CD4-positive, alpha-beta T cell treated with Interleukin-1 beta for 1 hour (primary cell): Measurements from ENCODE around the gene ATP6AP1.
A peak's percentile ranks its signal among the peaks of the same experiment; 100 is the strongest.

ENCODE experiments used
- DNase-seq, 2 donors: peaks; one replicate each; pipeline ENCODE4 v3.0.0-alpha.2; 2020 to 2022

ATP6AP1 gene

DNA sequence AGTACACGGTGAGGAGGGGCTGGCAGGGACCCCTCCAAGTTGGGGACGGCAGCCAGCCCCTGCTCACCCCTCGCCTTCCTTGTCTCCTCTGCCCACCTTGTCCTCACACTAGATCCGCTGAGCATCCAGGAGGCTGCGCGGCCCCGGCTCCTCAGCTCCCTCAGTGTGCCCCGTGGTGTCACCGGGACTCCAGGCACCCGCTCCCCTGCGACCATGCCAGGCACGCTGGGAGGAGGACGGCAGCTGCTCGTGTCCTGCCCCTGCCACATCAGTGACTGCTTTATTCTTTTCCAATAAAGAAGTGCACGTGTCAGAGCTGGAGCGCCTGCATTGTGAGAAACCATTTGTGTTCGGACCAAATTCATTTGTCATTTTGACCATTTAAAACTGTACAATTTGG lies 21.8 kb downstream of the ATP6AP1 start:
- no peak for DNase-seq

- no peak for DNase-seq
Observed at GRCh38 chrX:154452823-154453222, 24.3 kb downstream of the ATP6AP1 start.

DNA sequence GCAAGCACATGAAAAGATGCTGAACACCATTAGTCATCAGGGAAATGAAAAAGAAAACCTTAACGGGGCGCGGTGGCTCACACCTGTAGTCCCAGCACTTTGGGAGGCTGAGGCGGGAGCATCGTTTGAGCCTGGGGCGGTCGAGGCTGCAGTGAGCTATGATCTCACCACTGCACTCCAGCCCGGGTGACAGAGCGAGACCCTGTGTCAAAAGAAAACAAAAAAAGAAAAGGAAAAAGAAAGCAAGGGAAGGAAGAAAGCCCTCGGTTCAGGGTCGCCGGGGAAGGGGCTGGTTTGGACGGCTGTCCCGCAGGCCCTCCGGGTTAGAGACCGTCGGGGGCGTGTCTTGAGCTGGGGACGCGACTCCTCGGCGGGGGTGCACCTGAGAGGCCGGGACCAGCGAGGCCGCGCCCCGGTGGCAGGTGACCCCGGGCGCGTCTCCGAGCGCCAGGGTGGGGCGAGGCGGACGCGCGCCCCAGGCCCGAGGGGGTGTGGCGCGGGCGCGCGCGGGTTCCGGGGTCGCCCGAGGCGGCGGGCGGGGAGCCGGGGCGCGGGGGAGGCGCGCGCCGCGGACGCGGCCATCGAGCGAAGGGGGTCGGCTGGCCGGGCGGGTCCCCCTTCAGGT lies 29.1 kb downstream of the ATP6AP1 start:
- DNase-seq = peak; percentile 73 to 75

GRCh38 chrX:154458116-154458953 lies 29.9 kb downstream of the ATP6AP1 start, which contains the start of gene PLXNA3:
TSS of gene PLXNA3 (plus strand) at chrX:154458281. CDS start at chrX:154460184, 1,903 bp downstream.
- peak; percentile 59 to 77 for DNase-seq

DNA sequence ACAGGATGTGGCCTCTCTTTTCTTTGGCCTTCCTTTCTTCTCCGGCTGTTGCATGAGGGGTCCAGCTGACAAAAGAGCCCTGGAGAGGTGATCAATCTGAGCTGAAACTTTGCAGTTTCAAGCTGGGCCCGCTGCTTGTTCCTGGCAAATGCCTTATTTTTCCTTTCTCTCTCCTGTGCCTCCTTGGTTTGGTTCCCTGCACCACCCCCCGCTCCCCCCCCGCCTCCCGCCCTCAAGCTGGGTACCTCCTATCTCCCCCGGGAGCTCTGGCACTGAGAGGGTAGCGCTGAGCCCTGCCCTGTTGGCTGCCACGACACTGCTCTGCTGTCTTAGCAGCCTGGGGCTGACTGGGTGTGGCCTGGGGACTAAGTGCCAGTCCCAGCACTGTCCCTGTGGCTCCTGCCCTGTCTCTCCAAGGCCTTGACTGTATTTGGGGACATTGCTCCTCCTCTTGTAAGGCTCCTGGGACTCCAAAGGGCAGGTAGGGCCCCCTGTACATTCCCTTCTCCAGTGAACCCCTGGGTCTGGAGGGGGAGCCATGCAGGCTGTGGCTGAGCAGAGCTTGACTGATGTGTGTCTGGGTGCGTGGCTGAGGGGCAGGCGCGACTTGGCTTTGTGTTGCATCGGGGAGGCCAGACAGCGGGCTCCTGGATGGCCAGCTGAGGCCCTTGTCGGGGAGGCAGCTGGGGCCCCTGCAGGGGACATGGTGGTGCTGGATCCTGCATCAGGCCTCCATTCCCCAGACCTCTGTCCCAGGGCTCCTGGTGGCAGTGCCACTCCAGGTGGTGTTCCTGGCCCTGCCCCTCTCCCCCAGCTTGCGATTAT lies 30.7 kb downstream of the ATP6AP1 start:
- no peak for DNase-seq

- DNase-seq = no peak
Observed at GRCh38 chrX:154459832-154460231, 31.4 kb downstream of the ATP6AP1 start.

GRCh38 chrX:154460326-154460725 lies 31.8 kb downstream of the ATP6AP1 start:
- DNase-seq = no peak

DNA sequence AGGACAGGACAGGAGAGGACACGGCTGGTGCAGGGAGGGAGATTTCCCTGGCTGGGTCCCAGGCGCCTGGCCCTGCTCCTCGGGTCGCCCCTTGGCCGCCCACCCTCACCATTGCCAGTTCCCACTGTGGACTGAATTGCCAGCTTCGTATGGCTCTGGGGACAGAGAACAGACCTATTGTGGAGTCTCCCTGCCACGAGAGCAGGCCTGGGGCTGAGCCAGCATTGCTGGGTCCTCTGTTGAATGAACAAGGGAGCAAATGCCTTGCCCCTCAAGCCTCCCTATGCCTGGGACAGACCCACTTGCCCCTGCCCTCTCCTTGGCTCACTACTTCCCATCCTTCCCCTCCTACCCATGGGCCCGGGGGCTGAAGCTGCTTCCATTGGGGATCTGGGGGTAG lies 33.9 kb downstream of the ATP6AP1 start:
- no peak for DNase-seq

GRCh38 chrX:154463611-154464220 lies 35.2 kb downstream of the ATP6AP1 start:
- DNase-seq = no peak

GRCh38 chrX:154464806-154465365 lies 36.4 kb downstream of the ATP6AP1 start:
- DNase-seq = no peak

DNA sequence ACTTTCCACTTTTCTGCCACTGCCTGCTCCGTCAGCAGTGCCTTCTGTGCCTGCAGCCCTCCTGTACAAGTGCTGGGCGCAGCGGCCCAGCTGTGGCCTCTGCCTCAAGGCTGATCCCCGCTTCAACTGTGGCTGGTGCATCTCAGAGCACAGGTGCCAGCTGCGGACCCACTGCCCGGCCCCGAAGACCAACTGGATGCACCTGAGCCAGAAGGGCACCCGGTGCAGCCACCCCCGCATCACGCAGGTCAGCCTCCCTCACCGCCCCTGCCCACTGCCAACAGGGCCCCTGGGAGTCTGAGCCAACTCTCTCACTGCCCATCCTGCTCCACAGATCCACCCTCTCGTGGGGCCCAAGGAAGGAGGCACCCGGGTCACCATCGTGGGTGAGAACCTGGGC lies 37.1 kb downstream of the ATP6AP1 start:
- no peak for DNase-seq

DNA sequence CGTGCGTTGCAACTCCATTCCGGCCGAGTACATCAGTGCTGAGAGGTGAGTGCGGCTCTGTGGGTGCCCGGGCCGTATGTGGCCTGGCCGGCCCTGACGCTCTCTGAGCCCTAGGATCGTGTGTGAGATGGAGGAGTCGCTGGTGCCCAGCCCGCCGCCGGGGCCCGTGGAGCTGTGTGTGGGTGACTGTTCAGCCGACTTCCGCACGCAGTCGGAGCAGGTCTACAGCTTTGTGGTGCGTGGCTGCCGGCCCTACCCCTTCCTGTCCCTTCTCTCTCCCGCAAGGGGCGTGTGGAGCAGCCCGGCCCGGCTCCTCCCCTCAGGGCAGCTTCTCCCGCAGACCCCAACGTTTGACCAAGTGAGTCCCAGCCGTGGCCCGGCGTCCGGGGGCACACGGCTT lies 37.6 kb downstream of the ATP6AP1 start:
- no peak for DNase-seq

DNA sequence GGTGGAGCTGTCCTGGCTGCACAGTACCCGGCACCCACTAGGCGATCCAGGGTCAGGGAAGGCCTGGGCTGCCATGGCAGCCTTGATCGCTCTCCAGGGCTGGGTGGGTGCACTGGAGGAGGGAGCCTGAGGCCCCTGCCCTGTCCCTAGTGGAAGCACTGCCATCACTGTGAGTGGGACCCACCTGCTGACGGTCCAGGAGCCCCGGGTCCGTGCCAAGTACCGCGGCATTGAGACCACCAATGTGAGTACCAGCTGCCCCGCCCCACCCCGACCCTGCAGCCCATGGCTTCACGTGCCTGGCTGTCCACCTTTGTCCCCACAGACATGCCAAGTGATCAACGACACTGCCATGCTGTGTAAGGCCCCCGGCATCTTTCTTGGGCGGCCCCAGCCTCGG lies 38.4 kb downstream of the ATP6AP1 start:
- no peak for DNase-seq

DNA sequence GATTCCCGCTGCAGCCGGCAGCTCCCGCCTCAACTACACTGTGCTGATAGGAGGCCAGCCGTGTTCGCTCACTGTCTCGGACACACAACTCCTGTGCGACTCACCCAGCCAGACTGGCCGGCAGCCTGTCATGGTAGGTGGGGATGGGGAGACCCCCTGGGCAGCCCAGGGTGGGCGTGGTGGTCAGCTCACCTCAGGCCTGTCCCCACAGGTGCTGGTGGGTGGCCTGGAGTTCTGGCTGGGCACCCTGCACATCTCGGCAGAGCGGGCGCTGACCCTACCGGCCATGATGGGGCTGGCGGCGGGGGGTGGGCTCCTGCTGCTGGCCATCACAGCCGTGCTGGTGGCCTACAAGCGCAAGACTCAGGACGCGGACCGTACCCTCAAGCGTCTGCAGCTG lies 39.1 kb downstream of the ATP6AP1 start:
- DNase-seq = no peak

GRCh38 chrX:154468217-154468616 lies 39.7 kb downstream of the ATP6AP1 start:
- DNase-seq = no peak

GRCh38 chrX:154469114-154469513 lies 40.6 kb downstream of the ATP6AP1 start:
- no peak for DNase-seq

DNA sequence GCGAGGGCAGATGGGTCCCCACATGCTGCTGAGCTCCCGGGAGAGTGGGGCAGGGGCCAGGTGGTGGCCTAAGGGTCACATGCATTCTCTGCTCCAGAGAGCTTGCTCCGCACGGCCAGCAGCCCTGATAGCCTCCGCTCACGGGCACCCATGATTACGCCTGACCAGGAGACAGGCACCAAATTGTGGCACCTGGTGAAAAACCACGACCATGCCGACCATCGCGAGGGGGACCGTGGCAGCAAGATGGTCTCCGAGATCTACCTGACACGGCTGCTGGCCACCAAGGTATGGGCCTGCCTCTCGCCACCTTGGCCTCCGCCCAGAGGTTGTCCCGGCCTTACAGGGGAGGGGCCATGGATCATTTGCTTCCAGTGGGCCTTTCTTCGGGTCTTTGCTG lies 41.4 kb downstream of the ATP6AP1 start:
- DNase-seq = no peak

DNA sequence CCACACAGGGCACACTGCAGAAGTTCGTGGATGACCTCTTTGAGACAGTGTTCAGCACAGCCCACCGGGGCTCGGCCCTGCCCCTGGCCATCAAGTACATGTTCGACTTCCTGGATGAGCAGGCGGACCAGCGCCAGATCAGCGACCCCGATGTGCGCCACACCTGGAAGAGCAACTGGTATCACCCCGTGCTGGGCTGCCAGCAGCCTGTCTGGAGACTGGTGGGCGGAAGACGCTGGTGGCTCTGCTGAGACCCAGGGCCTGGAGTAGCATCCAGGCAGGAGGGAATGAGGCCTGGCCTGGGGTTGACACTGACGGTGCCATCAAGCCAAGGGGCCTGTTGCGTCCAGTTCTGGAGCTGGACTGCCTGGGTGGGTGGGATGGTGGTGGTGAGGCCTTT lies 42.0 kb downstream of the ATP6AP1 start:
- DNase-seq = no peak

- DNase-seq = no peak
Observed at GRCh38 chrX:154470914-154471568, 42.6 kb downstream of the ATP6AP1 start.

DNA sequence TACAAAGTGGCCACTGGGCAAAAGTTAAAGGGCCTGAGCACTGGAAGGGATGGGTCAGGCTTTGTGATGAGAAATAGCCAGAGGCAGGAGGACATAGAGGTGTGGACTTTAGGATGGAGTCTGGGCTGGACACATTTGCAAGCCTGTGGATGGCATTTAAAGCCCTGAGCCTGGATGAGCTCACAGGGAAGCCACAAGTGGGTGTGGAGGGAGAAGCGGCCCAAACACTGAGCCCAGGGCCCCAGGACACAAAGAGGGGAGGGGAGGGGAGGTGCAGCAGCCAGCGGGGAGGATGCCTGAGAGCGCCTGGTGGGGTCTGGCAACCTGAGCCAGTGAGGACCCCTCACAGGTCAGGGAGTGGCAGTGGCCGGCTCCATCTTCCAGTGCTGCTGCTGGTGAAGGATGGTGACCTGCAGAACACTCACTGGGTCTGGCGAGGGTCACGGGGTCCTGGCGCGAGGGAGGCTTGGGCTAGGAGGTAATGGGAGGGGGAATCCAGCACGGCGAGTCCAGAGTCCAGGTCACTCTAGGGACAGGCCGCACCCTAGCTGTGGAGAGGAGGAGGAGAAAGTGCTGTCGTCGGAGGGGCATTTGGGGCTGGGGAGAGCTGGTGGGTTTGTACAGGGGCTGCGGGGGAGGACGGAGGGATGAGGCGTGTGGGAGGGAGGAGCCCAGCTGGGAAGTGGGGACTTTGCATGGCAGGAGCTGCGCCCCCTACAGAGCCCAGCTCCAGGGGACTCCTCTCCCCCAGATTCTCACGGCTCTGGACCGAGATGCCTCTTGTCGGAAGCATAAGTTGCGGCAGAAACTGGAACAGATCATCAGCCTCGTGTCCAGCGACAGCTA lies 43.6 kb downstream of the ATP6AP1 start:
- no peak for DNase-seq
